GM23338 (cell line): ENCODE data around the gene CDC73. TPM values are rescaled to one million over a fixed set of nuclear protein-coding genes. Genes with fewer than 3 reads are reported as not detected.

ENCODE experiments used
- ATAC-seq: fragments of 200-7000 bp; cut with Tn5 transposase; 3 replicates; pipeline ENCODE4 v1.9.1; 2020
- DNase-seq: peaks from one replicate; pipeline ENCODE4 v3.0.0-alpha.2; 2015; ENCODE audit warnings: low spot score
- H2AFZ ChIP-seq: fragments of 200-600 bp; sonication (generic); 2 replicates; pipeline ENCODE4 v1.8.0; 2016; ENCODE audit warnings: antibody characterized with exemption, mild to moderate bottlenecking, moderate library complexity
- H3F3A ChIP-seq: fragments of 200-600 bp; sonication (generic); replicated peaks from 2 replicates; pipeline ENCODE4 v1.8.0; 2017; ENCODE audit warnings: antibody characterized with exemption, mixed run types, low read depth
- H3K27ac ChIP-seq: fragments of 200-600 bp; sonication (generic); 2 replicates; pipeline ENCODE4 v1.6.1; 2016; ENCODE audit warnings: low read depth
- H3K27me3 ChIP-seq: fragments of 200-600 bp; sonication (generic); 2 replicates; pipeline ENCODE4 v1.8.0; 2016; ENCODE audit warnings: mild to moderate bottlenecking, mixed run types, moderate library complexity; ENCODE audit not compliant: insufficient read depth
- H3K36me3 ChIP-seq: fragments of 200-600 bp; sonication (generic); 2 replicates; pipeline ENCODE4 v1.8.0; 2016; ENCODE audit warnings: mild to moderate bottlenecking; ENCODE audit not compliant: insufficient read depth
- H3K4me1 ChIP-seq: fragments of 200-600 bp; sonication (generic); 2 replicates; pipeline ENCODE4 v1.8.0; 2016; ENCODE audit warnings: mild to moderate bottlenecking, moderate library complexity; ENCODE audit not compliant: insufficient read depth
- H3K4me2 ChIP-seq: fragments of 200-600 bp; sonication (generic); 2 replicates; pipeline ENCODE4 v1.7.1; 2017; ENCODE audit warnings: mixed run types
- H3K4me3 ChIP-seq: fragments of 200-600 bp; sonication (generic); 2 replicates; pipeline ENCODE4 v1.6.1; 2016; ENCODE audit warnings: mixed run types
- H3K79me2 ChIP-seq: fragments of 200-600 bp; sonication (generic); replicated peaks from 2 replicates; pipeline ENCODE4 v1.8.0; 2017; ENCODE audit warnings: mild to moderate bottlenecking; ENCODE audit not compliant: insufficient read depth
- H3K9me2 ChIP-seq: fragments of 200-600 bp; sonication (generic); 2 replicates; pipeline ENCODE4 v1.8.0; 2017; ENCODE audit not compliant: insufficient read depth
- H4K20me1 ChIP-seq: fragments of 200-600 bp; sonication (generic); replicated peaks from 2 replicates; pipeline ENCODE4 v1.8.0; 2017; ENCODE audit warnings: mild to moderate bottlenecking; ENCODE audit not compliant: insufficient read depth
- H3K27ac Mint-ChIP-seq: 2 replicates; pipeline ENCODE4 v1.8.0; 2020; ENCODE audit warnings: inconsistent platforms, mild to moderate bottlenecking, moderate library complexity, mixed read lengths
- H3K27me3 Mint-ChIP-seq: 3 replicates; pipeline ENCODE4 v1.8.0; 2022; ENCODE audit warnings: low read depth, mild to moderate bottlenecking, moderate library complexity, mixed read lengths, inconsistent platforms; ENCODE audit not compliant: insufficient read depth, poor library complexity
- H3K36me3 Mint-ChIP-seq: 3 replicates; pipeline ENCODE4 v1.8.0; 2021; ENCODE audit warnings: low read depth, mild to moderate bottlenecking, inconsistent platforms, moderate library complexity, mixed read lengths
- H3K4me1 Mint-ChIP-seq: 3 replicates; pipeline ENCODE4 v1.8.0; 2020; ENCODE audit warnings: mild to moderate bottlenecking, inconsistent platforms, mixed read lengths
- H3K4me3 Mint-ChIP-seq: 3 replicates; pipeline ENCODE4 v1.8.0; 2021; ENCODE audit warnings: moderate library complexity, mild to moderate bottlenecking, inconsistent platforms, mixed read lengths
- H3K9me3 Mint-ChIP-seq: 3 replicates; pipeline ENCODE4 v1.8.0; 2020; ENCODE audit warnings: moderate library complexity, mild to moderate bottlenecking, inconsistent platforms, mixed read lengths
- CREB1 ChIP-seq: fragments of 250-450 bp; sonication (Bioruptor Pico); IDR thresholded peaks from 2 replicates; pipeline ENCODE4 v1.5.0; 2020; ENCODE audit warnings: low read depth, mild to moderate bottlenecking, moderate library complexity
- CTCF ChIP-seq, 2 experiments: fragments of 200-600 bp in 1 of 2; sonication (generic) in 1 of 2; conservative IDR thresholded peaks; 2 replicates each; pipeline versions ENCODE4 v1.5.1 to v1.6.1; 2016 to 2017; ENCODE audit warnings: antibody characterized with exemption in 2 of 2, low read depth in 2 of 2, mild to moderate bottlenecking in 2 of 2, moderate library complexity in 1 of 2
- ETS1 ChIP-seq: IDR thresholded peaks from 2 replicates; pipeline ENCODE4 v1.6.1; 2016; ENCODE audit warnings: antibody characterized with exemption
- EZH2phosphoT487 ChIP-seq: fragments of 200-600 bp; sonication (generic); IDR thresholded peaks from one replicate; pipeline ENCODE4 v1.8.1; 2018; ENCODE audit warnings: antibody characterized with exemption; ENCODE audit not compliant: unreplicated experiment
- POLR2AphosphoS5 ChIP-seq: IDR thresholded peaks from 2 replicates; pipeline ENCODE4 v1.6.1; 2016; ENCODE audit warnings: antibody characterized with exemption, low read depth
- REST ChIP-seq: IDR thresholded peaks from one replicate; pipeline ENCODE4 v1.6.1; 2018; ENCODE audit warnings: antibody characterized with exemption; ENCODE audit not compliant: unreplicated experiment
- ZNF114 ChIP-seq: fragments of 250-450 bp; sonication (Bioruptor Pico); IDR thresholded peaks from 2 replicates; pipeline ENCODE4 v1.5.0; 2020; ENCODE audit warnings: mild to moderate bottlenecking, moderate library complexity
- ZNF462 ChIP-seq: fragments of 250-450 bp; sonication (Bioruptor Pico); IDR thresholded peaks from 2 replicates; pipeline ENCODE4 v1.5.0; 2020; ENCODE audit warnings: mild to moderate bottlenecking, moderate library complexity
- polyA plus RNA-seq: library from polyadenylated mRNA; unstranded; fragments of >200 nt; fragmentation: Nextera tagmentation; extraction: Ambion mirVana; gene quantifications from 2 replicates; pipeline ENCODE4 v1.2.1, GENCODE V29; 2016
- total RNA-seq: library from RNA; depleted of rRNA; stranded (reverse); fragments of >200 nt; shearing (Covaris generic); gene quantifications from 2 replicates; pipeline ENCODE4 v1.2.3, GENCODE V29; 2014

CDC73 gene
- total and polyA plus RNA-seq, 2 experiments from 2014 or later: 40.4 to 63.2 TPM

GRCh38 chr1:193213998-193214397 lies 92.2 kb downstream of the CDC73 start (continued):
- TF ChIP-seq ZNF462 (CRISPR knock-in tag) (no peak), ETS1 (no peak)

GRCh38 chr1:193216920-193217319 lies 95.1 kb downstream of the CDC73 start:
- Histone ChIP-seq H3K4me3 (no peak overlapping the region; the same call in 1 of the 2 replicates), H3F3A (no peaks in the 10 kb centered on the region), H4K20me1 (no peaks in the 10 kb centered on the region; the same call in 1 of the 2 replicates), H2AFZ (no peak overlapping the region), H3K27me3 (no peaks in the 10 kb centered on the region), H3K4me2 (peak overlapping the region; percentile 50; the same call in 1 of the 2 replicates), H3K79me2 (no peaks in the 10 kb centered on the region), H3K36me3 (no peaks in the 10 kb centered on the region; the same call in 1 of the 2 replicates), H3K27ac (peak overlapping the region; percentile 70; the same call in 1 of the 2 replicates), H3K9me2 (no peaks in the 10 kb centered on the region), H3K4me1 (peaks cover 23% of the 10 kb centered on the region)
- peak; percentile 98 for ATAC-seq
- peak; percentile 85 for DNase-seq
- H3K27me3 Mint-ChIP-seq: peaks cover 4% of the 10 kb centered on the region
- H3K9me3 Mint-ChIP-seq: no peaks in the 10 kb centered on the region
- no peak overlapping the region for H3K4me3 Mint-ChIP-seq
- peaks cover 33% of the 10 kb centered on the region for H3K36me3 Mint-ChIP-seq
- H3K27ac Mint-ChIP-seq: peak overlapping the region; percentile 21; the same call in 1 of the 2 replicates
- H3K4me1 Mint-ChIP-seq: peaks cover 35% of the 10 kb centered on the region
- no peak for TF ChIP-seq CREB1 (CRISPR knock-in tag)
- no peak for TF ChIP-seq ZNF114 (CRISPR knock-in tag)
- TF ChIP-seq CTCF (conservative IDR thresholded peaks at IDR 0.05; ENCODE audit: low read depth in 2 of 2): no peak
- no peak for TF ChIP-seq POLR2AphosphoS5
- no peak for TF ChIP-seq REST
- no peak for TF ChIP-seq EZH2phosphoT487
